GM23338 (cell line): ENCODE results near the gene TTC28. TPM values are rescaled to one million over a fixed set of nuclear protein-coding genes. Genes with fewer than 3 reads are reported as not detected.

Experiments used
- CREB1 ChIP-seq: fragments of 250-450 bp; sonication (Bioruptor Pico); IDR thresholded peaks from 2 replicates; pipeline ENCODE4 v1.5.0; 2020; ENCODE audit warnings: low read depth, mild to moderate bottlenecking, moderate library complexity
- ETS1 ChIP-seq: IDR thresholded peaks from 2 replicates; pipeline ENCODE4 v1.6.1; 2016; ENCODE audit warnings: antibody characterized with exemption
- EZH2phosphoT487 ChIP-seq: fragments of 200-600 bp; sonication (generic); IDR thresholded peaks from one replicate; pipeline ENCODE4 v1.8.1; 2018; ENCODE audit warnings: antibody characterized with exemption; ENCODE audit not compliant: unreplicated experiment
- polyA plus RNA-seq: library from polyadenylated mRNA; unstranded; fragments of >200 nt; fragmentation: Nextera tagmentation; extraction: Ambion mirVana; gene quantifications from 2 replicates; pipeline ENCODE4 v1.2.1, GENCODE V29; 2016
- total RNA-seq: library from RNA; depleted of rRNA; stranded (reverse); fragments of >200 nt; shearing (Covaris generic); gene quantifications from 2 replicates; pipeline ENCODE4 v1.2.3, GENCODE V29; 2014
- TF ChIP-seq, protein P1 (sequence below): fragments of 250-450 bp; sonication (Bioruptor Pico); IDR thresholded peaks from 2 replicates; pipeline ENCODE4 v1.5.0; 2020; ENCODE audit warnings: mild to moderate bottlenecking, moderate library complexity
- TF ChIP-seq, protein P2 (sequence below), 2 experiments: fragments of 200-600 bp in 1 of 2; sonication (generic) in 1 of 2; conservative IDR thresholded peaks; 2 replicates each; pipeline versions ENCODE4 v1.5.1 to v1.6.1; 2016 to 2017; ENCODE audit warnings: antibody characterized with exemption in 2 of 2, low read depth in 2 of 2, mild to moderate bottlenecking in 2 of 2, moderate library complexity in 1 of 2

TTC28 gene
- total and polyA plus RNA-seq, 2 experiments from 2014 or later: 4.5 to 16.1 TPM

GRCh38 chr22:27989758-27990450, 689.7 kb downstream of the TTC28 start (continued):
- TF ChIP-seq, protein P1, sequence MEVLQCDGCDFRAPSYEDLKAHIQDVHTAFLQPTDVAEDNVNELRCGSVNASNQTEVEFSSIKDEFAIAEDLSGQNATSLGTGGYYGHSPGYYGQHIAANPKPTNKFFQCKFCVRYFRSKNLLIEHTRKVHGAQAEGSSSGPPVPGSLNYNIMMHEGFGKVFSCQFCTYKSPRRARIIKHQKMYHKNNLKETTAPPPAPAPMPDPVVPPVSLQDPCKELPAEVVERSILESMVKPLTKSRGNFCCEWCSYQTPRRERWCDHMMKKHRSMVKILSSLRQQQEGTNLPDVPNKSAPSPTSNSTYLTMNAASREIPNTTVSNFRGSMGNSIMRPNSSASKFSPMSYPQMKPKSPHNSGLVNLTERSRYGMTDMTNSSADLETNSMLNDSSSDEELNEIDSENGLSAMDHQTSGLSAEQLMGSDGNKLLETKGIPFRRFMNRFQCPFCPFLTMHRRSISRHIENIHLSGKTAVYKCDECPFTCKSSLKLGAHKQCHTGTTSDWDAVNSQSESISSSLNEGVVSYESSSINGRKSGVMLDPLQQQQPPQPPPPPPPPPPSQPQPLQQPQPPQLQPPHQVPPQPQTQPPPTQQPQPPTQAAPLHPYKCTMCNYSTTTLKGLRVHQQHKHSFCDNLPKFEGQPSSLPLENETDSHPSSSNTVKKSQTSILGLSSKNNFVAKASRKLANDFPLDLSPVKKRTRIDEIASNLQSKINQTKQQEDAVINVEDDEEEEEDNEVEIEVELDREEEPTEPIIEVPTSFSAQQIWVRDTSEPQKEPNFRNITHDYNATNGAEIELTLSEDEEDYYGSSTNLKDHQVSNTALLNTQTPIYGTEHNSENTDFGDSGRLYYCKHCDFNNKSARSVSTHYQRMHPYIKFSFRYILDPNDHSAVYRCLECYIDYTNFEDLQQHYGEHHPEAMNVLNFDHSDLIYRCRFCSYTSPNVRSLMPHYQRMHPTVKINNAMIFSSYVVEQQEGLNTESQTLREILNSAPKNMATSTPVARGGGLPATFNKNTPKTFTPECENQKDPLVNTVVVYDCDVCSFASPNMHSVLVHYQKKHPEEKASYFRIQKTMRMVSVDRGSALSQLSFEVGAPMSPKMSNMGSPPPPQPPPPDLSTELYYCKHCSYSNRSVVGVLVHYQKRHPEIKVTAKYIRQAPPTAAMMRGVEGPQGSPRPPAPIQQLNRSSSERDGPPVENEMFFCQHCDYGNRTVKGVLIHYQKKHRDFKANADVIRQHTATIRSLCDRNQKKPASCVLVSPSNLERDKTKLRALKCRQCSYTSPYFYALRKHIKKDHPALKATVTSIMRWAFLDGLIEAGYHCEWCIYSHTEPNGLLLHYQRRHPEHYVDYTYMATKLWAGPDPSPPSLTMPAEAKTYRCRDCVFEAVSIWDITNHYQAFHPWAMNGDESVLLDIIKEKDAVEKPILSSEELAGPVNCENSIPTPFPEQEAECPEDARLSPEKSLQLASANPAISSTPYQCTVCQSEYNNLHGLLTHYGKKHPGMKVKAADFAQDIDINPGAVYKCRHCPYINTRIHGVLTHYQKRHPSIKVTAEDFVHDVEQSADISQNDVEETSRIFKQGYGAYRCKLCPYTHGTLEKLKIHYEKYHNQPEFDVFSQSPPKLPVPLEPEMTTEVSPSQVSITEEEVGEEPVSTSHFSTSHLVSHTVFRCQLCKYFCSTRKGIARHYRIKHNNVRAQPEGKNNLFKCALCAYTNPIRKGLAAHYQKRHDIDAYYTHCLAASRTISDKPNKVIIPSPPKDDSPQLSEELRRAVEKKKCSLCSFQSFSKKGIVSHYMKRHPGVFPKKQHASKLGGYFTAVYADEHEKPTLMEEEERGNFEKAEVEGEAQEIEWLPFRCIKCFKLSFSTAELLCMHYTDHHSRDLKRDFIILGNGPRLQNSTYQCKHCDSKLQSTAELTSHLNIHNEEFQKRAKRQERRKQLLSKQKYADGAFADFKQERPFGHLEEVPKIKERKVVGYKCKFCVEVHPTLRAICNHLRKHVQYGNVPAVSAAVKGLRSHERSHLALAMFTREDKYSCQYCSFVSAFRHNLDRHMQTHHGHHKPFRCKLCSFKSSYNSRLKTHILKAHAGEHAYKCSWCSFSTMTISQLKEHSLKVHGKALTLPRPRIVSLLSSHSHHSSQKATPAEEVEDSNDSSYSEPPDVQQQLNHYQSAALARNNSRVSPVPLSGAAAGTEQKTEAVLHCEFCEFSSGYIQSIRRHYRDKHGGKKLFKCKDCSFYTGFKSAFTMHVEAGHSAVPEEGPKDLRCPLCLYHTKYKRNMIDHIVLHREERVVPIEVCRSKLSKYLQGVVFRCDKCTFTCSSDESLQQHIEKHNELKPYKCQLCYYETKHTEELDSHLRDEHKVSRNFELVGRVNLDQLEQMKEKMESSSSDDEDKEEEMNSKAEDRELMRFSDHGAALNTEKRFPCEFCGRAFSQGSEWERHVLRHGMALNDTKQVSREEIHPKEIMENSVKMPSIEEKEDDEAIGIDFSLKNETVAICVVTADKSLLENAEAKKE (CRISPR knock-in tag): no peak
- TF ChIP-seq, protein P2, sequence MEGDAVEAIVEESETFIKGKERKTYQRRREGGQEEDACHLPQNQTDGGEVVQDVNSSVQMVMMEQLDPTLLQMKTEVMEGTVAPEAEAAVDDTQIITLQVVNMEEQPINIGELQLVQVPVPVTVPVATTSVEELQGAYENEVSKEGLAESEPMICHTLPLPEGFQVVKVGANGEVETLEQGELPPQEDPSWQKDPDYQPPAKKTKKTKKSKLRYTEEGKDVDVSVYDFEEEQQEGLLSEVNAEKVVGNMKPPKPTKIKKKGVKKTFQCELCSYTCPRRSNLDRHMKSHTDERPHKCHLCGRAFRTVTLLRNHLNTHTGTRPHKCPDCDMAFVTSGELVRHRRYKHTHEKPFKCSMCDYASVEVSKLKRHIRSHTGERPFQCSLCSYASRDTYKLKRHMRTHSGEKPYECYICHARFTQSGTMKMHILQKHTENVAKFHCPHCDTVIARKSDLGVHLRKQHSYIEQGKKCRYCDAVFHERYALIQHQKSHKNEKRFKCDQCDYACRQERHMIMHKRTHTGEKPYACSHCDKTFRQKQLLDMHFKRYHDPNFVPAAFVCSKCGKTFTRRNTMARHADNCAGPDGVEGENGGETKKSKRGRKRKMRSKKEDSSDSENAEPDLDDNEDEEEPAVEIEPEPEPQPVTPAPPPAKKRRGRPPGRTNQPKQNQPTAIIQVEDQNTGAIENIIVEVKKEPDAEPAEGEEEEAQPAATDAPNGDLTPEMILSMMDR (conservative IDR thresholded peaks at IDR 0.05; ENCODE audit: low read depth in 2 of 2): no peak
- no peak for TF ChIP-seq ETS1
- no peak for TF ChIP-seq EZH2phosphoT487
- TF ChIP-seq CREB1 (CRISPR knock-in tag): no peak
